GM18873 (cell line): Measurements from ENCODE around the gene GPR22.

ENCODE experiments used
- ATAC-seq: cut with Tn5 transposase; IDR thresholded peaks from one replicate; pipeline ENCODE4 v1.9.1; 2021; ENCODE audit warnings: mild to moderate bottlenecking, moderate library complexity, moderate number of reproducible peaks; ENCODE audit not compliant: unreplicated experiment, low FRiP score

GPR22 gene

GRCh38 chr7:107469929-107470328 is at the start of gene GPR22:
GPR22 (plus strand) TSS chr7:107470057; CDS start chr7:107474061, 4,004 bp downstream.
- ATAC-seq: no peak

GRCh38 chr7:107427462-107427861 is 42.4 kb upstream of the GPR22 start:
- ATAC-seq: no peak

DNA sequence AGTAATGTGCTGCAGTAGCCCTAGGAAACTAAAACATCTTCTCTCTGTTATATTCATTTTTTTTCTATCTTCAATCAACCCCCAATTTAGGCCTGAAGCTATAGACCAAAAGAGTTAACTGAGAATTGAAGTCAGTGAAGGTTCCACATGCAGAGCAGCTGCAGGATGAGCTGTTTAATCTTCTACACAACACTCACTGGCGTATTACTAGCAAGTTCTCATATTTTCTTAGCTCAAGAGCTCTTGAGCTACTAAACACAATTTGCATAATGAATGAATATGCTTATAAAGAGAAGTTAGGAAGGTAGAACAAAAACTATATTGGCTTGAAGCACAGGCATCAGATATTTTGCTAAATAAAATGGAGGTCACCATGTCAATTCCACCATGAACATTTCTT is 41.2 kb upstream of the GPR22 start:
- no peak for ATAC-seq

GRCh38 chr7:107430057-107430456 is 39.8 kb upstream of the GPR22 start:
- ATAC-seq: no peak

- ATAC-seq: no peak
Measured at GRCh38 chr7:107432261-107432660, 37.6 kb upstream of the GPR22 start.

- ATAC-seq: no peak
Measured at GRCh38 chr7:107435749-107436148, 34.1 kb upstream of the GPR22 start.

GRCh38 chr7:107439025-107439424 is 30.8 kb upstream of the GPR22 start:
- ATAC-seq: no peak

DNA sequence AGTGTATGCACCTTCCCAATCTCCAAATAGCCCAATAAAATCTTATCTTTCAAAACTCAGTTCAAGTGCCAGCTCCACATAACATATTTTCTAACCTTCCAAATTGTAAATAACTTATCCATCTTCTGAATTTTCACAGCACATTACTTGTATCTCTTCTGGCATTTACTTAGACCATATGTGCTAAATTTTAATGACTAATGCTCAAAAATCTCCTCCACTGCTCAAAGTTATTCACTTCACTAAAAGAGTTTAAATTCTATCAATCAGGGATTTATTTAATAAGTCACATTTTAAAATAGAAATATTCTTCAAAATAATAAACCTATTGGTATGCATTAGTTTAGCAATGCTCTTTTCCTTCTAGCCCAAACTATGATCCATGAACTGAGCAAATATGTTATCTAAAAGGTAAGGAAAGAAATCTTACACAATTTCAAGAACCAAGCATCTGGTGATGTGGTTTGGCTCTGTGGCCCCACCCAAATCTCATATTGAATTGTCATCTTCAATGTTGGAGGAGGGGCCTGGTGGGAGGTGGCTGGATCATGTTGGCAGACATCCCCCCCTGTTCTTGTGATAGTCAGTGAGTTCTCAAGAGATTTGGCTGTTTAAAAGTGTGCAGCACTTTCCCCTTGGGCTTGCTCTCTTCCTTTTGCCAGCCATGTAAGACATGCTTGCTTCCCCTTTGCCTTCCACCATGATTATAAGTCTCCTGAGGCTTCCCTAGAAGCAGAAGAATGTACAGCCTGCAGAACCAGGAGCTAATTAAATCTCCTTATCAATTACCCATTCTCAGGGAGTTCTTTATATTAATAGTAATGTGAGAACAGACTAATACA is 28.1 kb upstream of the GPR22 start:
- no peak for ATAC-seq

DNA sequence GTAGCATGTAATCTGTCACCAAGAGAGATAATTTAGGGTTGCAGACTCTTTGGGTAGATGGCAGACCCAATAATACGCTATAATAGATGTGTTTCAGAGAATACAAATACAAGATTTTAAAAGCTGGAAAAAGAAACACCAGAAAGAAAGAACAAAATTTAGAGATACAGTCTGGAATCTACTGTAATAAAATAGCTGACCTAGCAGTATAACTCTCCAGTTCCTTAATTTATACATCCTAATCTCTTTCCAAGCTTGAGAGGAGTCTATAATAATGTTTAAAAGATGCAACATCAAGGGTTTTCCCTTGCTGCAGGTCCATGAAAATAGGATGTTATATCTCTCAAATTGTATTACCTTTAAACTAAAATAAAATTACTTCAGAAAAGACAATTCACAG is 27.2 kb upstream of the GPR22 start:
- ATAC-seq: no peak

DNA sequence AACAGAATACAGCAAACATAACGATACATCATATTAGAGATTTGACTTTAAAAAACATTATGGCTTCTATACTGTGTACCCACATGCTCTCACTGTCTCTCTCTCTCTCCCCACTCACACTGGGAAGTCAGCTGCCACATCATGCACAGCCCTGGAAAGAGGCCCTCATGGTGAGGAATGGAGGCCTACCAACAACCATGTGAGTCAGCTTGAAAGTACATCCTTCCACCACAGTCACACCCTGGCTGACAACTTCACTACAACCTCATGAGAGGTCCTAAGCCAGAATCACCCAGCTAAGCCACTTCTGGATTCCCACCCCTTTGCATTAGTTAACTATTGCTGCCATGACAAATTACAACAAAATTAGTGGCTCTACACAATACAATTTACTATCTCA is 23.3 kb upstream of the GPR22 start:
- no peak for ATAC-seq

DNA sequence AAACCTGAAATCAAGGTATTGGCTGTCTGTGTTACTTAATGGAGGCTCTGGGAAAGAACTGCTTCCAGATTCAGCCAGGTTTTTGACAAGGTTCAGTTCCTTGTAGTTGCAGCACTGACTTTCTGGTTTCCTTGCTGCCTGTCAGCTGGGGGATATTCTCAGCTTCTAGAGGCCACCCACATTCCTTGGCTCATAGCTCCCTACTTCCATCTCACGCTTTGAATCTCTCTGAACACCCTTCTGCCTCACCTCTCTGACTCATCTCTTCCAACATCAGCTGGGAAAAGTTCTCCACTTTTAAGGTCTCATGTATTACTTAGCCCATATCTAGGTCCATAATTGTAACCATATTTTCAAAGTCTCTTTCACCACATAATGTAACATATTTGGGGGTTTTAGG is 22.9 kb upstream of the GPR22 start:
- no peak for ATAC-seq

DNA sequence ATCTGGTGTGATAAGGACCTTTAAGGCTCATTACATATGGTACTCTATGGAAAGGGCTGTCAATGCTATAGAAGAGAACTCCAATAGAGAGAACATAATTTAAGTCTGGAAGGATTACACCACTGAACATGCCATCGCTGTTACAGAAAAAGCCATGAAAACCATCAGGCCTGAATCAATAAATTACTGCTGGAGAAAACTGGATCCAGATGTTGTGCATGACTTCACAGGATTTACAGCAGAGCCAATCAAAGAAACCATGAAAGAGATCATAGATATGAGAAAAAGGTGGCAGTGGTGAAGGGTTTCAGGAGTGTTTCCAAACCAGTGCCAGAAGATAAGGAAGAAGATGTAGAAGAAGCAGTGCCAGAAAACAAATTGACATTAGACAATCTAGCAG is 18.9 kb upstream of the GPR22 start:
- no peak for ATAC-seq

DNA sequence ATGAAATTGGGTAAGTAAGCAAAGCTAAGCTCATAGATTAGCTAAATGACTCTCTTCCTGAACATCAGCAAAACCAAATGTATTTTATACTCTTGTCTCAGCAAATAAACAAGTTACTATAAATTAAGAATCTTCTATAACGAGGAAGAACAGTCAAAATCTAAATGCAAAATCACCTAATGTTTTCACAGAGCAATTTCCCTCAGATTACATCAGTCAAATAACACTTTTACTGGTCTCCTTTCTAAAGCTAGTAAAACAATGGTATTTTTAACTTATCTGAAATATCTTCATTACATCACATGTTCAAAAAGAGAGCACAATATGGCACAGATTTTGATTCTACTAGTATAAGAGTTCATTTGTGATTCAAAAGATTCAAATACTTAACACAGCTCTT is 16.5 kb upstream of the GPR22 start:
- ATAC-seq: no peak

- ATAC-seq: no peak
Measured at GRCh38 chr7:107461938-107462533, 7.8 kb upstream of the GPR22 start.

DNA sequence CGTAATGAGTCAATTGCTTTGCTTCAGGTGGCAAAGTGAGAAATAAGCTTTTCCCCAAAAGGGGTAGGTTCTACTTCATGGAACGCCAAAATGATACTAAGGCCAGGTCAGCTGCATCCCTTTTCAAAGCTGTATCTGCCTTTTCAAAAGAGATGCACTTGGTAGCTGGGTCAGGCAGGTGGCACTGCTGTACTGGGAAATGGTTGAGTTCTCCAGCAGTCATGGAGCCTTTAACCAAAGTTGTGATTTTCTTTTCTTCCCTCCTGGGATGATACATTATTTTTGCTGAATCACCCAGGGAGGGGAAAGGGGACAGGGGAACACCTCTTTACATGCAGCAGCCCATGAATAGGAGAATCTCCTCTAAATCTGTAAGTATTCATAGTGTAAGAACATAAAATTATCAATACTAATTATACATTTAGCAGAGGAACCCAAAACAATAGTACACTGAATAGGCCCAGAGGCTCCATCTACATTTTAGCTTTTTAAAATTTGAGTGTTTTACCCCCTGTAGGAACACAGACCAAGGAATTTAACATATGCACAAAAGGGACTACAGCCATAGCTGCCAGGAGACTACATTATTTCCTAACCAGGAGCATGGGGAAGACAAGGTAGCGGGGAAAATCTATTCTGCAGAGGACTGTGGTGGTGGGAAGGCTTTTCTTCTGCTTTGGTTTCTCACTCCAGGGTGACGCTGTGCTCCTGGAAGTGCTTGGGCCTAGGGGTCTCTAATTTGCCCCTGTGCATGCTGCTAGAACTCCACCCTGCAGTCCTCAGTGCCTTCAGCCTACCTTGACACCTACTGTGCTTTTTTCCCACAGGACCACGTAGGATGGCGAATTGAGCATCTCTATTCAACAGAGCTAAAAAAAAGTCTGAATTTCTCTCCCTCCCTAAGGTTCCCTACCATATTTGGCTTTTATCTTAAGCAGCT is 6.4 kb upstream of the GPR22 start:
- no peak for ATAC-seq

- no peak for ATAC-seq
Measured at GRCh38 chr7:107464666-107465226, 5.1 kb upstream of the GPR22 start.

GRCh38 chr7:107467972-107468371 is 1.9 kb upstream of the GPR22 start:
- no peak for ATAC-seq

- no peak for ATAC-seq
Measured at GRCh38 chr7:107468824-107469223, 1.0 kb upstream of the GPR22 start.

GRCh38 chr7:107471292-107472070 is 1.6 kb downstream of the GPR22 start:
- no peak for ATAC-seq

DNA sequence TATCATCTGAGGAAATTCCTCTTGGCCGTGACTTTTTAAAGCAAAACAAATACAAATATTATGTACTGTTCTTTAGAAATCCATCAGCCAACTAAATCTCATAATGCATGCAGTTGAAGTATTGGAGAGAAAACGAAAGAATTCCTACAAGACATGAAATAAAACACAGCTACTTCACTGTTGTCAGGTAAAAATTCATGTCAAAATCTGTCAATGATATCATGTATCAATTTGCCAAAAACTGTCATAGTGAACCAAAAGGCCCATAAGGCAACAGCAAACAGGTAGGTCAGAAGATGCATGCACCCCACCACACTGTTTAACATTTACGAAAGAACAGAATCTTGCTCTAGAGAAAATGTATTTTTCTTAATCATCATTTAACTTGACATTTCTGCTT is 2.3 kb downstream of the GPR22 start:
- no peak for ATAC-seq
